SW 1271 (cell line): ENCODE results near the gene PLIN4.

ENCODE experiments used
- DNase-seq, 2 experiments: peaks; one replicate each; lab custom pipeline; 2025; lab: John Stamatoyannopoulos, UW

Gene PLIN4

DNA sequence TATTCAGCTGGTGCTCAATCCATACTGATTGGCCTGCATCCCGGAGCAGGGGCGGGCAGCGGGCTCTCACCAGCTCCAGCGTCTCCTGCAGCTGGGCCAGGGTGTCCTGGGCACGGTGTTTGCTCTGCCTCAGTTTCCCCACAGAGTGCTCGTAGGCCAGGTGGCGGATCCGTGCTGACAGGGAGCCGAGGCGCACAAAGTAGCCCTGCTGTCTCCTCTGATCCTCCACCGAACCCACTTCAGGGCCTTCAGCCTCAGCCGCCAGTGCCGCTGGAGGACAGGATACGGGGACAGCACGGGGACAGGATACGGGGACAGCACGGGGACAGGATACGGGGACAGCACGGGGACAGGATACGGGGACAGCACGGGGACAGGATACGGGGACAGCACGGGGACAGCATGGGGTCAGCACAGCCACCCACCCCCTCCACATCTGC, 7.3 kb upstream of the PLIN4 start:
- no peak for DNase-seq

DNA sequence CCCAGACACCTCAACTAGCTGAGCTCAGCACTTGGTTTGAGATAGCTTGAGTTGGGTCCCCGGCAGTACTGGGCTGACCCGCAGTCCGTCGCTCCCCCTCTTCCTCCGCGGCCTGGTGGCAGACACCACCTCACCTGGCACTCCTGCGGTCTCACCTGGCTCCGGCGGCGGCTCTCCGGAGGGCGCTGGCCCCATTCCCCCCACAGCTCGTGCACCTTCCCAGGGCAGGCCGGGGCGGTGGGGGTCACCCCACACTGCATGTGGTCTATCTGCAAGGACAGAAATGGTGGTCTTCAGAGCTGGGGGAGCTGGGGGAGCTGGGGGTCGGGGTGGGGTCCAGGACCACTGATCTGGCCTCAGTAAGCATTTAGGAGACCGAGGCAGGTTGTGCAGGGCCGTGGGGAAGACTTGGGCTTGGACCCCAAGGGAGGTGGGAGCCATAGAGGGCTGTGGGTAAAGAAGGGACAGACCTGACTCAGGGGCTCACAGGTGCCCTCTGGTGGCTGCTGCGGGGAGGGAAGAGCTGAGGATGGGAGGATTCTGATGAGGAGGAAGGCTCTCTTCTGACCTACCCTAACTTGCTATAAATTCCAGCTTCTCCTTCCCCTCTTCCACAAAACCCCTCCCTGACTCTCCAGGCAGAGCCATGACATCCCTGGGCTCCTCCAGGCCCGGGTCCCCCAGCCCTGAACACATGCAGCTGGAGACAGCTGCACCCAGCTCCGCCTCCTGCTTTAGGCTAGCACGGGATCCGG, 6.7 kb upstream of the PLIN4 start:
- DNase-seq, result peak in 1 of 2 experiments; percentile 36

DNA sequence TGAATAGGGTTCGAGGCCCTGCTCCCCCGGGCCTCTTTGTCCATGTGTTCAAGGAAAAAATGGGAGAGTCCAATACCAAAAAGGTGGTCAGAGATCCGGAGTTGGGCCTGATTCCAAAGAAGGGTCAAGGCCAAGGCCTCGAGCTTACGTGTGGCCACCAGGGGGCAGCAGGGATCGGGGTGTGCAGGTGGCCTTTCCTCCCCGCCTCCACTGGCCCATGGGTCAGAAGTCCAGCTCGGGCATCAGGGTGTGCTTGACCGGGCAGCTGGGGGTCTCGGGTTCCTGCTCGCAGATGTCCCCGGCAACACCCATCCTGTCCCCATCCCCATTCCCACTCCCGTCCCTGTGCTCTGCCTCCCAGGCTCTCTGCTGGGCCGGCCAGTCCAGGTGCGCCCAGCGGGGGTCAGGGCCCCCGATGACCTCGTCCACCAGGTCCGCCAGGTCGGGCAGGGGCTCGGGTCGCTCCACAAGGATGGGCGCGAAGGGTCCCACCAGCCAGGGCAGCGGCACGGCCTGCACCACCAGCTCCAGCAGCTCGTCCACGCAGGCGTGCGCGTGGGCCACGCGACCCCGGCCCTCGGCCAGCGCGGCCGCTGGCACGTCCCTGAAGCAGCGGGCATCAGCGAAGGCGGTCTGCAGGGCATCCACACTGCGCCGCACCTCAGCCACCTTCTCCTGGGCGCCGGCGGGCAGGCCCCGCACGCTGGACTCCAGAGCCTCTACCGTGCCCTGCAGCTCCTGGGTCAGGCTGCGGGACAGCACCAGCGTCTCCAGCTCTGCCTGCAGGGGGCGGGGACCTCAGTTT, 5.2 kb upstream of the PLIN4 start:
- peak in 1 of 2 experiments; percentile 44 for DNase-seq

DNA sequence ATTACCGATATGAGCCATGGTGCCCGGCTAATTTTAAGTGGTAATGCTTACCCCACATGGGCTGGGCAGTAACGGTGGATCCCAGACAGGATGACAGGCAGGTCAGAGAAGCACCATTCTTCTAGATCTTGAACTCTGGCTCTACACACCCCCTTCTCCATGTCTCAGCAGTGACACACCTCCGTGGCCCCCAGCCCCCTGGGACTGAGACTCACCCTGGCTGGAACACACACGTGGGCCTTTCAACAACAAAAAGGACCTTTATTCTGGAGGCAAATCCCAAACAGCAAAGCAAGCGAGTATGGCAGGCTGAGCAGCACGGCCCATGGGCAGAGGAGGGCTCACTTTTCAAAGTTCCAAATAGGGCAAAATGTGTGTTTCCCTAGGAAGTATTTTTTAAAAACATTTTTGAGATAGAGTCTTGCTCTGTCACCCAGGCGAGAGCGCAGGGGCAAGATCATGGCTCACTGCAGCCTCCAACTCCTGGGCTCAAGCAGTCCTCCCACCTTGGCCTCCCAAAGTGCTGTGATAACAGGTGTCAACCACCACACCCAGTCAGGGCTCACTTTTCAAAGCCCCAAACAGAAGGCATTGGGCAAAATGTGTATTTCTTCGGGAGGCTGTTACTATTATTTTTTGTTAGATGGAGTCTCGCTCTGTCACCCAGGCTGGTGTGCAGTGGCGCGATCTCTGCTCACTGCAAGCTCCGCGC, 4.2 kb upstream of the PLIN4 start:
- DNase-seq, result no peak

DNA sequence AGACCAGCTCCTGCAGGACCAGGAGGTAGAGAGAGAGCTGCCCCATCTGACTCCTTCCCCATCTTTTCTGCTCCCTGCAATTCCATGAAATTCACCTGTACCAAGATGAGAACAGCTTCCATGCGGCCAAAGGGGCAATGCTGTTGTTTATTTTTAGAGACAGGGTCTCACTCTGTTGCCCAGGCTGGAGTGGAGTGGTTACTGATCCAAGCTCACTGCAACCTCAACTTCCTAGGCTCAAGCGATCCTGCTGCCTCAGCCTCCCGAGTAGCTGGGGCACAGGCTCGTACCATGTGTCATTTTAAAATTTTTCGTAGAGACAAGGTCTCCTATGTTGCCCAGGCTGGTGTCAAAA, 3.6 kb upstream of the PLIN4 start:
- no peak for DNase-seq

DNA sequence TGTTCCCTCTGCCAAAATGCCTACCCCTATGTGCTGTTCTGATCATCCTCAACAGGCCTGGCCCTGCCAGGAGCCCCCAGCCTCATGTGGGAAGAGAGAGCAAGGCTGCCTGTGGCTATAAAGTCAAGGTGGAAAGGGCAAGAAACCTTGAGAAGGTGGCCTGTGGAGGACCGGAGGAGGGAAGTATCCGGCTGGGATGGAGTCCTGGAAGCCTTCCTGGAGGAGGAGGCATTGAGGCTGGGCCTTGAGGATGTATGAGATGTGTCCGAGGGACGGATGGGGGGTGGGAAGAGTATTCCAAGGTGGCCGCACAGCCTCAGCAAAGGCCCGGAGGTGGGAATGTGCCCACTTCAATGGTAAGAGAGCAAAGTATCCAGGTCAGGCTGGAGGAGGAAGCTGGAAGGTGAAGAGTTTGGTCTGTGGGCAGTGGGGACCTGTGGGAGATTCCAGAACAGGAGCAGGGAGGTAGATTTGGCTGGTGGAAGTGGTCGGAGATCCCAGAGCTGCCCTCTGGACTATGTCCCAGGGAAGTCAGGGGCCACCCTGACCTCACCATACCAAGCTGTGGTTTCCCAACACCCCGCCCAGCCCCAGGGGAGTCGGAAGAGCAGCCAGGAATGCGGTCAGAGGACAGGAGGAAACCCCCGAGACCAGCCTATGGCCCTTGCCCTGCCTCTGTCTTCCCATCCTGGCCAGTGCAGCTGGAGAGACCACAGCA, 3.0 kb upstream of the PLIN4 start:
- DNase-seq, result no peak

DNA sequence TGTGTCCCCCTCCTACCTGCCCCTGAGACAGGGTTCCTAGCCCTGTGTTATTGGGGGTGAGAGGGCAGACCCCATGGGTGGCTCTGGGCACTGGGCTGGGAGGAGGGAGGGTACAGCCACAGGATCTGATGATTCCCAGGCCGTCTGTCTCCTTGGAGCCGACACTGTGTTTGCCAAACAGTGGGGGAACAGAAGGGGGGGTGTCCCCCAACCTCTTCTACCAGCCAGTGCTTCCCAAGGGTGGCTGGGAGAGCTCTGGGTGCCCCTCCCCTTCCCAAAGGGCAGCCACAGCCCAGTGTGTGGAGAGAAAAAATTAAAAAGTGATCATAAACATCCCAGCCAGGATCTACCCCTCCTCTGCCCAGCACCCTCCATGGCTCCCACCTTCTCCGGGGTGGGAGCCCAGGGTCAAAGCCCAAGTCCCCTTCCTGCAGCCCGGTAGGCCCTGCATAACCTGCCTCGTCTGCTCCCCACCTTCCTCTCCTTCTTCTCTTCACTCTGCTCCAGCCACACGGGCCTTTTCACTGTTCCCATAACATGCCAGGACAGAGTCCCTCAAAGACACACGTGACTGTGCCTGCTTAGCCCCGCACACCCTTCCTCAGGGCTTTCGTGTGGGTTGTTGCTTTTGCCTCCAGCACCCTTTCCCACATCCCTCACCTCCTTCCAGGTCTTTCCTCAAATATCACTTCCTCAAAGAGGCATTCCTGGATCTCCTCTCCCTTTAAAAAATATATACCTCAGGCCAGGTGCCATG, 1.4 kb upstream of the PLIN4 start:
- DNase-seq, result no peak

DNA sequence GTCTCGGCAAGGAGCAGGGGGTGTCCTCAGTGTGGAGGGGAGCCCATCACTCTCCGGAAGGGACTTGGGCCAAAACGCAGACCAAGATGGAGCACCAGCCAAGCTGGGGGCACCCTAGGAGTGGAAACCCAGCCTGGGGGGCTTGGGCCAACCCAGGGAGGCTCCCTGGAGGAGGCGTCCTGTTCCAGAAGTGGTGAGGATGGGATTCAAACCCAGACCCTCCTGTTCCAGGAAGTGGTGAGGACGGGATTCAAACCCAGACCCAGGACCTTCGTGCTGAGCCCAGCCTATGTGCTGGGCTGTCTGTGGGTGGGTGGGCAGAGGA, 848 bp upstream of the PLIN4 start:
- no peak for DNase-seq

DNA sequence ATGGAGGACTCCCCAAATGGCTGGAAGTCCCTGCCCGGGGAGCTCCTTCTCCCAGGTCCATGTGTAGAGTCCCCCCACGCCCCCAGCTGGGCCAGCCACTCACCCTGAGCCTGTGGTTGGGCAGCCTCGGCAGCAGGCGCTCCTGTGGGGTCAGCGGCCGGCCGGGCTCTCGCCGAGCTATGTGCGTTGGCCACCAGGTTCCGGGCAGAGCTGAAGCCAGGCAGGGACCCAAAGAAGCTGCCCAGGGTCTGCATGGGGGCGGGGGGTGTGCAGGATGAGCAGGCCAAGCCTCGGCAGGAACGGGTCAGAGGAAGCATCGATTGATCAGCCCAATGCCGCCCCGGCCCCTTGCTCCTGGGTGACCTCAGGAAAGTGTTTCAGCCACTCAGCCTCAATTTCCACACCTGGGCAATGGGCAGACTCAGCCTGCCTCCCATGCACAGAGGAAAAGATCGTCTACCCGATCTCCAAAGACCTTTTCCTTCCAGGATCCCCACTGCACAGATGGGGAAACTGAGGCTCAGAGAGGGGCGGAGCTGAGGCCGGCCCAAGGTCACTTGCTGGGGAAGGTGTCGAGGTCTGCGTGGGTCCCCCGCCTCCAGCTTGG, 732 bp downstream of the PLIN4 start:
- DNase-seq, result no peak

DNA sequence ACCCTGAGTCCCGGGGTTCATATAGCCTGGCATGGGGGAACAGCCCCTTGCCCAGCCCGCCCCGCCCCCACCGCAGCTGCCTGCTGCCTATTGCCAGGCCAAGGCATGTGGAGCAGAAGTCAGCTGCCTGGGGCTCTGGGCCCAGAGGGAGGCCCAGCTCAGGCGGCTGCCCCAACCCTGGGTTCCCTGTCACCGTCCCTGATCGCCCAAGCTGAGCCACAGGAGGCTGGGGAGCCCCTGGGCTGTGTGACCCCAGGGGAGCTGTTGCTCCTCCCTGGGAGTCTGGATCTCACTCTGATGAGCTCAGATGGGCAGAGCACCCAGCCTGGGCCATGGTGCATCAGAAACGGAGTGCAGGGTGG, 1.4 kb downstream of the PLIN4 start:
- DNase-seq, result no peak

DNA sequence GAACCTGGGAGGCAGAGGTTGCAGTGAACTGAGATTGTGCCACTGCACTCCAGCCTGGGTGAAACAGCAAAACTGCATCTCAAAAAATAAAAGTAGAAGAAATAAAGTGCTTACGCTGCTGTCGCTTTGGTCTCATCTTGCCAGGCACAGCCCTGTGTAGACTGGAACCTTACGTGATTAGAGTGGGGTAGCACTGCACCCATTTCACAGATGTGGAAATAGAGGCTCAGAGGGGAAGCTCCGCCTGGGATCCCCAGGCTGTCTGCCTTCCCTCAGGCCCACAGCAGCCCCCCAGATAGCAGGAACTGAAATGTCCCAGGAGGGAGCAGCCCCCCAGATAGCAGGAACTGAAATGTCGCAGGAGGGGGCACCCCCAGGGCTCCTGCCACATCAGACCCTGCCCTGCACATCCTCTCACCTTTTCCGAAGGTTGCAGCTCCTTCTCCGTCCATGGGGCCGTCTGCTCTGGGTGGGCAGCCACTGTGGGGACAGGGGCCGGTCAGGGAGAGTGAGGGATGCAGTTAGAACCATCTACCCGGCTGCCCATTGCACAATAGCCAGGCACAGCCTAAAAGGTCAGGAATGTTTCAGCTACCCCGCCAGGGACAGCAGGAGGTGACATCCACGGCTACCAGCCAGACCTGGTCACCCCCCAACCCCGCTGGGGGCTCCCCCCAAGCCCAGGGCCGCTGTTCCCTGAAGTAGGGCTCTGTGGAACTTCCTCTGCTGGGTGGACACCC, 1.9 kb downstream of the PLIN4 start:
- DNase-seq, result no peak

DNA sequence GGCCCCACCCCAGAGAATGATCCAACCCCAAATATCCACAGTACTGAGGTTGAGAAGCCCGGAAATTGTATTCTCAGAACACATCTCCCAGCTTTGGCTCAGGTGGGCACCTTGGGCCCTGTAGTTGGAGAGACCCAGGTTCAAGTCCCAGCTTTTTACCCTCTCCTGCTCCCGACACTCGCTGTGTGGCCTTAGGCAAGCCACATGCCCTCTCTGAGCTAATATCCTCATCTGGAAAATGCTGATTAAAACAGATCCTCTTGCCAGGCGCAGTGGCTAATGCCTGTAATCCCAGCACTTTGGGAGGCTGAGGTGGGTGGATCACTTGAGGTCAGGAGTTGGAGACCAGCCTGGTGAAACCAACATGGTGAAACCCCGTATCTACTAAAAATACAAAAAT, 2.6 kb downstream of the PLIN4 start:
- no peak for DNase-seq

DNA sequence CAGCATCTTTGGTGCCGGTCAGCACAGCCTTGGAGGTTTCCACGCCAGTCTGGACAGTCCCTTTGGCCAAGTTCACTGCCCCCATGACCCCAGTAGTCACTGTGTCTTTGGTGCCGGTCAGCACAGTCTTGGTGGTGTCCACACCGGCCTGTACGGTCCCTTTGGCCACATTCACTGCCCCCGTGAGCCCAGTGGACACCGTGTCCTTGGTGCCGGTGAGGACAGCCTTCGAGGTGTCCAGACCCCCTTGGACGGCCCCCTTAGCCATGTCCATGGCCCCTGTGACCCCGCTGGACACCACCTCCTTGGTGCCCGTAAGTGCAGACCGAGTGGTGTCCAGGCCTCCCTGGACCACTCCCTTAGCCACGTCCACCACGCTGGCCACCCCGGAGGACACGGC, 5.0 kb downstream of the PLIN4 start:
- DNase-seq, result no peak

DNA sequence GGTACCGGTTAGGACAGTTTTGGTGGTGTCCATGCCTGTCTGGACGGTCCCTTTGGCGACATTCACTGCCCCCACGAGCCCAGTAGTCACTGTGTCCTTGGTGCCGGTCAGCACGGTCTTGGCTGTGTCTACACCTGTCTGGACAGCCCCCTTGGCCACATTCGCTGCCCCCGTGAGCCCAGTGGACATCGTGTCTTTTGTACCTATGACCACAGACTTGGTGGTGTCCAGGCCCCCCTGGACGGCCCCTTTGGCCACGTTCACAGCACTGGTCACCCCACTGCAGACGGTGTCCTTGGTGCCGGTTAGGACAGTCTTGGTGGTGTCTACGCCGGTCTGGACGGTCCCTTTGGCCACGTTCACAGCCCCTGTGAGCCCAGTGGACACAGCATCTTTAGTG, 6.2 kb downstream of the PLIN4 start:
- no peak for DNase-seq

DNA sequence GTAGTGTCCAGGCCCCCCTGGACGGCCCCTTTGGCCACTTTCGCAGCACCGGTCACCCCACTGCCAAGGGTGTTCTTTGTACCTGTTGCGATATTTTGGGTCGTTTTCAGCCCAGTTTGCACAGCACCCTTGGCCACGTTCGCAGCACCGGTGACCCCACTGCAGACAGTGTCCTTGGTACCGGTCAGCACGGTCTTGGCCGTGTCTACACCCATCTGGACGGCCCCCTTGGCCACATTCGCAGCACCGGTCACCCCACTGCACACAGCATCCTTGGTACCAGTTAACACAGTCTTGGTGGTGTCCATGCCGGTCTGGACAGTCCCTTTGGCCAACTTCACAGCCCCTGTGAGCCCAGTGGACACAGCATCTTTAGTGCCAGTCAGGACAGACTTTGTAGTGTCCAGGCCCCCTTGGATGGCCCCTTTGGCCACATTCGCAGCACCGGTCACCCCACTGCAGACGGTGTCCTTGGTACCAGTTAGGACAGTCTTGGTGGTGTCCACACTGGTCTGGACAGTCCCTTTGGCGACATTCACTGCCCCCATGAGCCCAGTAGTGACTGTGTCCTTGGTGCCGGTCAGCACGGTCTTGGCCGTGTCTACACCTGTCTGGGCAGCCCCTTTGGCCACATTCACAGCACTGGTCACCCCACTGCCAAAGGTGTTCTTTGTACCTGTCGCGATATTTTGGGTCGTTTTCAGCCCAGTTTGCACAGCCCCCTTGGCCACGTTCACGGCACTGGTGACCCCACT, 6.8 kb downstream of the PLIN4 start:
- no peak for DNase-seq

DNA sequence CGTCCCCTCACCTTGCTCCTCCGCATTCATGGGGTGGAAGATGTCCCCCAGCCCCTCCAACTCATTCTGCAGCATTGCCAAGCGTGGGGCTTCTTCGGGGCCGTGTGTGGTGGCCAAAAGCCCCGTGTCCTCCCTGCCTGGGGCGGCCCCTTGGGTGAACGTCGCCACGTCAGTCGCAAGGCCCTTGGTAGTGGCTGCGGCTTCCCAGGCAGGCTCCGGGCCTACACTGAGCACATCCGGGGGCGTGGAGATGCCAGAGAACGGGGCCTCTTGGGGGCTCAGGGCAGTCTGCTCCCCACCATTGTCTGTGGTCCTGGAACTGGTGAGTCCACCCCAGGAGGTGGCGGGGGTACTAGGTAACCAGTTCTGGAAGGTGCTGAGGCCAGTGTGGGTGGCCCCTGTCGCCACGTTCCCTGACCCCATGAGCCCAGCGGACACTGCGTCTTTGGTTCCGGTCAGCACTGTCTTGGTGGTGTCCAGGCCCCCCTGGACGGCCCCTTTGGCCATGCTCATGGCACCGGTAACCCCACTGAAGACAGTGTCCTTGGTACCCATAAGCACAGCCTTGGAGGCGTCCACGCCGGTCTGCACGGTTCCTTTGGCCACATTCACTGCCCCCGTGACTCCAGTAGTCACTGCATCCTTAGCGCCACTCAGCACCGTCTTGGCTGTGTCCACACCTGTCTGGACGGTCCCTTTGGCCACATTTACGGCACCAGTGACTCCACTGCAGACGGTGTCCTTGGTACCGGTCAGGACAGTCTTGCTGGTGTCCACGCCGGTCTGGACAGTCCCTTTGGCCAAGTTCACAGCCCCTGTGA, 7.6 kb downstream of the PLIN4 start:
- no peak for DNase-seq

DNA sequence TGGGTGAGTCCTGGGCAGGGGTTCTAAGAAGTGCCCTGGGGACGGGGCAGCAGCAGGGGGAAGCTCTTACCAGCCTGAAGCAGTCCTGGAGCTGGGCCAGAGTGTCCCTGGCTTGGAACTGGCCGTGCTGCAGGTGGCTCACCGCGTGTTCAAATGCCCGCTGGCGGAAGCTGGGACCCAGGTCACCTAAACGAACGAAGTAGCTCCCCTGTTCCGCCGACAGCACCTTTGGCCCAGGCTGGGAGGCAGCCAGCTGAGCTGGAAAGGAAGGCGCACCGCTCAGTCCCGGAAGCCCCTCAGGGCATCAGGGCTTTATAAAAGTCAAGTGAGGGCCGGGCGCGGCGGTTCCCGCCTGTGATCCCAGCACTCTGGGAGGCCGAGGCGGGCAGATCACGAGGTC, 9.6 kb downstream of the PLIN4 start:
- DNase-seq, result no peak

DNA sequence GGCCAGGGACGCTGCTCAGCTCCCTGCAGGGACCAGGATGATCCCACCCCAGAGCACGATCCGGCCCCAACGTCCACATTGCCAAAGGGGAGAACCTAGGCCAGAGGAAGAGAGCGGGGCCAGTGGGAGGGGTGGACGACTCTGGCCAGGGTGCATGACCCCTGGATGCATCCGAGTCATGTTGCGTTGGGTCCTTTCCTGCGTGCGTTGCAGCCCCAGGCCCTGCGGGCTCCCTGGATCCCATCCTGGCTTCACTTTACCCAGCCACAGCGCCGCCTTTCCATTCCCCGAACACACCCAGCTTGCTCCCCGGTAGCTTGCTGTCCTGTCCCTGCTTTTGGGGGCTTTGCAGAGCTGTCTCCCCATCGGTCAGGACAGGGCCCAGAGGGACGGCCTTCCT, 10.5 kb downstream of the PLIN4 start:
- no peak for DNase-seq

DNA sequence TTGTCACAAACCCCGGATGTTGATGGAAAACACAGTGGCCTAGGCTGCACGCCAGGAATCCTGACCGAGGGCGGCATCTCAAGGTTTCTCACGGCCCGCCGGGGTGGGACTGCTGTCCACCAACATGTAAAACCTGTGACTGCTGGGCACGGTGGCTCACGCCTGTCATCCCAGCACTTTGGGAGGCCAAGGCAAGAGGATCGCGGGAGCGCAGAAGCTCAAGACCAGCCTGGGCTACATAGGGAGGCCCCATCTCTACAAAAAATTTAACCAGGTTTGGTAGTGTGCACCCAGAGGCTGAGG, 11.2 kb downstream of the PLIN4 start:
- DNase-seq, result no peak
